HEK293T (cell line): ENCODE measurements around the gene MT1A.

Source experiments
- ARNT ChIP-seq: fragments of 450-650 bp; IDR thresholded peaks from 2 replicates; pipeline ENCODE4 v1.6.1; 2017; ENCODE audit warnings: mild to moderate bottlenecking
- CTBP1 ChIP-seq: fragments of 450-650 bp; IDR thresholded peaks from 2 replicates; pipeline ENCODE4 v1.6.1; 2016; ENCODE audit warnings: borderline replicate concordance
- FOXA1 ChIP-seq: fragments of 450-650 bp; IDR thresholded peaks from 2 replicates; pipeline ENCODE4 v1.6.1; 2016; ENCODE audit warnings: mild to moderate bottlenecking
- FOXK2 ChIP-seq: fragments of 450-650 bp; IDR thresholded peaks from 2 replicates; pipeline ENCODE4 v1.6.1; 2016; ENCODE audit warnings: mild to moderate bottlenecking
- FOXM1 ChIP-seq: fragments of 450-650 bp; IDR thresholded peaks from 2 replicates; pipeline ENCODE4 v1.6.1; 2017; ENCODE audit warnings: mild to moderate bottlenecking, borderline replicate concordance
- HDGF ChIP-seq: fragments of 450-650 bp; IDR thresholded peaks from 2 replicates; pipeline ENCODE4 v1.6.1; 2017; ENCODE audit warnings: antibody characterized with exemption, borderline replicate concordance
- L3MBTL2 ChIP-seq: fragments of 450-650 bp; conservative IDR thresholded peaks from 2 replicates; pipeline ENCODE4 v1.6.1; 2016; ENCODE audit warnings: mild to moderate bottlenecking
- LEF1 ChIP-seq: fragments of 450-650 bp; IDR thresholded peaks from 2 replicates; pipeline ENCODE4 v1.6.1; 2017; ENCODE audit warnings: mild to moderate bottlenecking, borderline replicate concordance
- NFRKB ChIP-seq: fragments of 450-650 bp; IDR thresholded peaks from 2 replicates; pipeline ENCODE4 v1.6.1; 2016; ENCODE audit warnings: mild to moderate bottlenecking, moderate library complexity
- PKNOX1 ChIP-seq: fragments of 450-650 bp; IDR thresholded peaks from 2 replicates; pipeline ENCODE4 v1.6.1; 2016
- SP1 ChIP-seq: fragments of 450-650 bp; IDR thresholded peaks from 2 replicates; pipeline ENCODE4 v1.6.1; 2017
- SUZ12 ChIP-seq: fragments of 450-650 bp; IDR thresholded peaks from 2 replicates; pipeline ENCODE4 v1.6.1; 2016; ENCODE audit warnings: mild to moderate bottlenecking
- ZNF384 ChIP-seq: fragments of 450-650 bp; IDR thresholded peaks from 2 replicates; pipeline ENCODE4 v1.6.1; 2016

GRCh38 chr16:56686758-56687157 lies 48.3 kb downstream of the MT1A start:
- TF ChIP-seq L3MBTL2: no peak
- no peak for TF ChIP-seq FOXA1
- no peak for TF ChIP-seq SP1
- TF ChIP-seq SUZ12: no peak
- TF ChIP-seq FOXK2: no peak
- TF ChIP-seq HDGF: no peak
- TF ChIP-seq ZNF384: no peak
- TF ChIP-seq NFRKB: no peak
- no peak for TF ChIP-seq FOXM1
- no peak for TF ChIP-seq CTBP1
- no peak for TF ChIP-seq ARNT
- TF ChIP-seq PKNOX1: no peak
- no peak for TF ChIP-seq LEF1
